GM12878 (cell line): Measurements from ENCODE around the gene CD101. TPM values are rescaled to one million over a fixed set of nuclear protein-coding genes. Genes with fewer than 3 reads are reported as not detected.

Source experiments
- ATAC-seq: fragments of 200-7000 bp; cut with Tn5 transposase; 3 replicates; pipeline ENCODE4 v1.9.1; 2020; ENCODE audit warnings: mild to moderate bottlenecking, moderate library complexity
- BruUV-seq: library from RNA; stranded (reverse); fragments of 400-500 nt; replicated peaks from 2 replicates; lab custom pipeline; 2021; lab: Mats Ljungman, UMichigan
- CTCF ChIA-PET: fragments of 300-600 bp; sonication (Branson Sonifier 250); formaldehyde crosslinking; extraction: SDS; loops from one replicate; lab custom pipeline; 2021; ENCODE audit warnings: inconsistent platforms; lab: Yijun Ruan, JAX
- POLR2A ChIA-PET: fragments of 350-600 bp; formaldehyde crosslinking; extraction: SDS; loops from one replicate; lab custom pipeline; 2021; ENCODE audit warnings: inconsistent platforms; lab: Charles Lee
- RAD21 ChIA-PET: fragments of 300-600 bp; sonication (Branson Sonifier 250); formaldehyde crosslinking; loops from one replicate; lab custom pipeline; 2023; ENCODE audit warnings: antibody characterized with exemption; ENCODE audit not compliant: unreplicated experiment; lab: Charles Lee
- SMC1A ChIA-PET: fragments of 300-600 bp; sonication (Branson Sonifier 250); formaldehyde crosslinking; loops from one replicate; lab custom pipeline; 2023; ENCODE audit not compliant: unreplicated experiment, uncharacterized antibody; lab: Charles Lee
- DNase-seq: peaks from one replicate; pipeline ENCODE4 v3.0.0-alpha.2; 2011; ENCODE audit warnings: low read depth, low spot score
- FAIRE-seq: peaks from 3 replicates; lab custom pipeline; 2011; peaks lifted over from hg19 to GRCh38; lab: Jason Lieb, UNC
- H2AFZ ChIP-seq: 2 replicates; pipeline ENCODE4 v1.6.0; 2011; ENCODE audit warnings: low read depth, low read length, control low read depth; ENCODE audit not compliant: control insufficient read depth
- H3K27ac ChIP-seq: 2 replicates; pipeline ENCODE4 v1.5.1; 2011; ENCODE audit warnings: control low read depth; ENCODE audit not compliant: control insufficient read depth, insufficient read depth
- H3K27me3 ChIP-seq, 2 experiments: replicated peaks in 1 of 2; 2 replicates each; pipeline versions ENCODE4 v1.6.0 to v1.6.1; 2011; ENCODE audit warnings: low read length in 1 of 2; ENCODE audit not compliant: control insufficient read depth in 2 of 2, insufficient read depth in 2 of 2
- H3K36me3 ChIP-seq, 2 experiments: 2 replicates each; pipeline ENCODE4 v1.5.1; 2011; ENCODE audit warnings: low read length in 1 of 2; ENCODE audit not compliant: control insufficient read depth in 2 of 2, insufficient read depth in 2 of 2
- H3K4me1 ChIP-seq: 2 replicates; pipeline ENCODE4 v1.6.1; 2011; ENCODE audit warnings: mild to moderate bottlenecking, low read length, moderate library complexity, mixed read lengths; ENCODE audit not compliant: control insufficient read depth, insufficient read depth
- H3K4me2 ChIP-seq: 2 replicates; pipeline ENCODE4 v1.6.0; 2011; ENCODE audit warnings: control low read depth; ENCODE audit not compliant: control insufficient read depth, insufficient read depth
- H3K4me3 ChIP-seq: fragments of 200-600 bp; sonication (generic); 2 replicates; pipeline ENCODE4 v1.5.1; 2016
- H3K79me2 ChIP-seq: 2 replicates; pipeline ENCODE4 v1.6.0; 2011; ENCODE audit warnings: low read length; ENCODE audit not compliant: control insufficient read depth, insufficient read depth
- H3K9ac ChIP-seq: 2 replicates; pipeline ENCODE4 v1.8.0; 2011; ENCODE audit warnings: low read length, control low read depth, mixed read lengths; ENCODE audit not compliant: control insufficient read depth, insufficient read depth
- H3K9me3 ChIP-seq: replicated peaks from 3 replicates; pipeline ENCODE4 v1.5.1; 2011; ENCODE audit warnings: mild to moderate bottlenecking, low read length; ENCODE audit not compliant: control insufficient read depth, insufficient read depth
- H4K20me1 ChIP-seq: 2 replicates; pipeline ENCODE4 v1.6.0; 2011; ENCODE audit not compliant: control insufficient read depth, insufficient read depth
- DPF2 ChIP-seq: fragments of 450-650 bp; IDR thresholded peaks from 2 replicates; pipeline ENCODE4 v1.6.1; 2017; ENCODE audit warnings: mild to moderate bottlenecking
- E2F8 ChIP-seq: fragments of 450-650 bp; IDR thresholded peaks from 2 replicates; pipeline ENCODE4 v1.6.1; 2018; ENCODE audit warnings: mild to moderate bottlenecking, low read depth, moderate library complexity; ENCODE audit not compliant: partially characterized antibody
- KLF5 ChIP-seq: fragments of 450-650 bp; IDR thresholded peaks from 2 replicates; pipeline ENCODE4 v1.6.1; 2014; ENCODE audit warnings: mild to moderate bottlenecking; ENCODE audit not compliant: partially characterized antibody
- NR2C2 ChIP-seq: IDR thresholded peaks from 2 replicates; pipeline ENCODE4 v1.6.1; 2011; ENCODE audit warnings: borderline replicate concordance, low read depth; ENCODE audit not compliant: control insufficient read depth, insufficient read length
- NRF1 ChIP-seq: conservative IDR thresholded peaks from 2 replicates; pipeline ENCODE4 v1.6.1; 2011; ENCODE audit warnings: mild to moderate bottlenecking, low read depth, low read length, improper control_type of control experiment
- SIX5 ChIP-seq: IDR thresholded peaks from 2 replicates; pipeline ENCODE4 v1.6.1; 2011; ENCODE audit warnings: mild to moderate bottlenecking, low read depth, low read length, moderate library complexity; ENCODE audit not compliant: severe bottlenecking
- ZNF592 ChIP-seq: fragments of 450-650 bp; IDR thresholded peaks from 2 replicates; pipeline ENCODE4 v1.6.1; 2017; ENCODE audit warnings: mild to moderate bottlenecking, moderate library complexity
- WGBS: methylation state at CpG from one replicate; pipeline ENCODE4 v1.1.6; 2016; ENCODE audit warnings: low lambda C conversion rate; ENCODE audit not compliant: insufficient replicate concordance, insufficient coverage; ENCODE audit errors: missing lambda C conversion rate; 5-methylcytosine and 5-hydroxymethylcytosine counted together
- in situ Hi-C: fragments of 300-500 bp; cut with MboI; formaldehyde crosslinking; loops from 9 replicates; pipeline ENCODE4 v1.14.3; 2018; ENCODE audit warnings: mixed read lengths
- intact Hi-C: fragments of 100-400 bp; cut with micrococcal nuclease; formaldehyde crosslinking; loops from one replicate; pipeline ENCODE4 v1.14.2; 2022; ENCODE audit not compliant: unreplicated experiment
- polyA plus RNA-seq, 11 experiments: library from polyadenylated mRNA; depleted of rRNA in 4 of 11; unstranded in 6 of 11; stranded (reverse) in 5 of 11; fragments of >200 nt; fragmentation: Nextera tagmentation in 4 of 11; fragmentation: Illumina TruSeq in 1 of 11; extraction: Ambion mirVana in 4 of 11; extraction: Trizol in 1 of 11; gene quantifications; 1 replicate in 1 of 11; 2 replicates in 10 of 11; pipeline versions ENCODE4 v1.2.1 to v1.2.3, GENCODE V29; 2011 to 2016; ENCODE audit warnings: inconsistent platforms in 2 of 11, missing spikeins in 2 of 11, low read depth in 1 of 11
- total RNA-seq, 4 experiments: library from RNA; depleted of rRNA in 3 of 4; stranded (reverse); fragments of >200 nt in 3 of 4; fragmentation: Illumina TruSeq in 1 of 4; extraction: Trizol in 1 of 4; gene quantifications; 2 replicates each; pipeline versions ENCODE4 v1.2.1 to v1.2.3, GENCODE V29; 2013 to 2021
- TF ChIP-seq, protein P1 (sequence below): fragments of 450-650 bp; IDR thresholded peaks from 2 replicates; pipeline ENCODE4 v1.6.1; 2017; ENCODE audit warnings: antibody characterized with exemption, mild to moderate bottlenecking, moderate library complexity
- TF ChIP-seq, protein P2 (sequence below): fragments of 450-650 bp; IDR thresholded peaks from 2 replicates; pipeline ENCODE4 v1.6.1; 2016; ENCODE audit warnings: mild to moderate bottlenecking

The CD101 gene
- total and polyA plus RNA-seq, 10 of the 15 experiments (the other 5 are each of a cell fraction or from before 2014, with no cell fraction given) = 0.56 to 7.9 (median 2.9) TPM

DNA sequence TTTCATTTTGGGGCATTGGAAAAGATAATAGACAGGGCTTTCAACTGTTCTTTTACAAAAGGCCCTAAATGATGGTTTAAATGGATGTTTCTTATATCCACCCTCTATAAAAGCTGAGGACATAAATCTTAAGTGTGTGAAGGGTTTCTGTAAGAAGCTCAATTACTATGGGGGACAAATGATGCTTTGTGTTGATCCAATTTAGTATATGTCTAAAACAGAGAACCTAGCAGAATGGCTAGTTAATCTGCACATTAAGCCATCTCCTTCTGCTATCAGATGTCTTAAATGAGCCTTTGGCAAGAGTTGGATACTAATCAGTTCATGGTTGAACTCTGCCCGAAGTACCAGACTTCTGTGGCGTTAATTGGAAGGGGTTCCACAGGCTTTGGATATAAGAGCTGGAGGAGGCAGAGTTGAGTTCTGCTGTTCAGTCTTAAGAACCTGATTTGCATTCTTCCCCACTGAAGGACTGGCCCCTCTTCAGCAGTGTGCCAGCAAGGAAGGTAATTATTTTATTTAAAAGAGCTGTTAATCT, 48.8 kb upstream of the CD101 start (continued):
- TF ChIP-seq SIX5 = no peak

DNA sequence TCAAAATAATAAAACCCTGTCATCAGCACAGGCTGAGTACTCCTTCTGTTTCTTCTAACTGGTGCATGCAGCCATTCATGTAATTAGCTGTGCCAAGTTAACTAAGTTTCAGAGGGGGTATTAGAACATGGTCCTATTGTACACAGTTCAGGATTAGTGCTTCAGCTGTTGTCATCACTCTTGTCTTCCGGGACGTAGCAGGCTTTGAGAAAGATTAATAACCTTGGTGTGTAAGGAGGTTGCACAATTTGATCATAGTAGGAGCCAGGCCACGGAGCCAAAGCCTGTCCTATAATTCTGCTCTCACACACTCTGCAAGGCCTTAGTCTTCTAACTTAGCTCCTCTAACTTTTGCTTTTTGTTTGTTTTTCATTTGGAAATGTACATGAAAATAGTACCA, 47.1 kb upstream of the CD101 start:
- in situ Hi-C loops (no loop called here), intact Hi-C loops (no loop called here)
- H3K4me2 ChIP-seq = no peak overlapping the region
- H3K27ac ChIP-seq = no peak overlapping the region
- H3K9ac ChIP-seq = no peak overlapping the region
- H3K79me2 ChIP-seq = no peaks in the 10 kb centered on the region
- H2AFZ ChIP-seq = no peak overlapping the region
- WGBS = 35% methylated on average over 3 of the region's 3 CpGs
- RAD21 ChIA-PET = no interaction called here
- H3K4me3 ChIP-seq = no peak overlapping the region
- BruUV-seq = no TSS peak
- no peaks in the 10 kb centered on the region for H4K20me1 ChIP-seq
- ATAC-seq = no peak
- TF ChIP-seq ZNF592 (no peak), E2F8 (no peak), NRF1 (no peak), DPF2 (no peak), NR2C2 (no peak), KLF5 (no peak)
- TF ChIP-seq, protein P1, sequence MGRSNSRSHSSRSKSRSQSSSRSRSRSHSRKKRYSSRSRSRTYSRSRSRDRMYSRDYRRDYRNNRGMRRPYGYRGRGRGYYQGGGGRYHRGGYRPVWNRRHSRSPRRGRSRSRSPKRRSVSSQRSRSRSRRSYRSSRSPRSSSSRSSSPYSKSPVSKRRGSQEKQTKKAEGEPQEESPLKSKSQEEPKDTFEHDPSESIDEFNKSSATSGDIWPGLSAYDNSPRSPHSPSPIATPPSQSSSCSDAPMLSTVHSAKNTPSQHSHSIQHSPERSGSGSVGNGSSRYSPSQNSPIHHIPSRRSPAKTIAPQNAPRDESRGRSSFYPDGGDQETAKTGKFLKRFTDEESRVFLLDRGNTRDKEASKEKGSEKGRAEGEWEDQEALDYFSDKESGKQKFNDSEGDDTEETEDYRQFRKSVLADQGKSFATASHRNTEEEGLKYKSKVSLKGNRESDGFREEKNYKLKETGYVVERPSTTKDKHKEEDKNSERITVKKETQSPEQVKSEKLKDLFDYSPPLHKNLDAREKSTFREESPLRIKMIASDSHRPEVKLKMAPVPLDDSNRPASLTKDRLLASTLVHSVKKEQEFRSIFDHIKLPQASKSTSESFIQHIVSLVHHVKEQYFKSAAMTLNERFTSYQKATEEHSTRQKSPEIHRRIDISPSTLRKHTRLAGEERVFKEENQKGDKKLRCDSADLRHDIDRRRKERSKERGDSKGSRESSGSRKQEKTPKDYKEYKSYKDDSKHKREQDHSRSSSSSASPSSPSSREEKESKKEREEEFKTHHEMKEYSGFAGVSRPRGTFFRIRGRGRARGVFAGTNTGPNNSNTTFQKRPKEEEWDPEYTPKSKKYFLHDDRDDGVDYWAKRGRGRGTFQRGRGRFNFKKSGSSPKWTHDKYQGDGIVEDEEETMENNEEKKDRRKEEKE = no peak
- TF ChIP-seq, protein P2, sequence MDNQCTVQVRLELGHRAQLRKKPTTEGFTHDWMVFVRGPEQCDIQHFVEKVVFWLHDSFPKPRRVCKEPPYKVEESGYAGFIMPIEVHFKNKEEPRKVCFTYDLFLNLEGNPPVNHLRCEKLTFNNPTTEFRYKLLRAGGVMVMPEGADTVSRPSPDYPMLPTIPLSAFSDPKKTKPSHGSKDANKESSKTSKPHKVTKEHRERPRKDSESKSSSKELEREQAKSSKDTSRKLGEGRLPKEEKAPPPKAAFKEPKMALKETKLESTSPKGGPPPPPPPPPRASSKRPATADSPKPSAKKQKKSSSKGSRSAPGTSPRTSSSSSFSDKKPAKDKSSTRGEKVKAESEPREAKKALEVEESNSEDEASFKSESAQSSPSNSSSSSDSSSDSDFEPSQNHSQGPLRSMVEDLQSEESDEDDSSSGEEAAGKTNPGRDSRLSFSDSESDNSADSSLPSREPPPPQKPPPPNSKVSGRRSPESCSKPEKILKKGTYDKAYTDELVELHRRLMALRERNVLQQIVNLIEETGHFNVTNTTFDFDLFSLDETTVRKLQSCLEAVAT = no peak
- TF ChIP-seq, all 136 proteins: peak for 0
- Histone ChIP-seq H3K4me1 (no peaks in the 10 kb centered on the region), H3K9me3 (no peaks in the 10 kb centered on the region), H3K27me3 (no peaks in the 10 kb centered on the region; a peak in 1 of 4 replicates), H3K36me3 (no peaks in the 10 kb centered on the region)
- POLR2A ChIA-PET = interaction anchor here (0.6 kb wide), 1 partner anchor 41 kb away, joined by 3 read pairs; no protein-coding TSS in a partner anchor
- DNase-seq (no peak), FAIRE-seq (no peak)
- CTCF ChIA-PET = interaction anchor here (0.9 to 2.5 kb wide), 4 partner anchors 11 to 98 kb away, joined by 3 to 13 read pairs (median 4); no protein-coding TSS in a partner anchor
- SMC1A ChIA-PET = interaction anchor here (1.0 to 1.5 kb wide), 3 partner anchors 14 to 78 kb away, joined by 3 to 4 read pairs (median 3); no protein-coding TSS in a partner anchor
